SKM-1 treated with dmso at 0.1 percent for 144 hours (cell line): ENCODE measurements around the gene RNF112.
A peak's percentile ranks its signal among the peaks of the same experiment; 100 is the strongest.
"Not testable (repeated sequence)": the region's sequence is repeated elsewhere in the genome, so short reads cannot be mapped to it uniquely, and the experiment has no call there.

Source experiments
- DNase-seq: peaks from one replicate; lab custom pipeline; 2025; ENCODE audit not compliant: unreplicated experiment; lab: John Stamatoyannopoulos, UW

RNF112 gene

DNA sequence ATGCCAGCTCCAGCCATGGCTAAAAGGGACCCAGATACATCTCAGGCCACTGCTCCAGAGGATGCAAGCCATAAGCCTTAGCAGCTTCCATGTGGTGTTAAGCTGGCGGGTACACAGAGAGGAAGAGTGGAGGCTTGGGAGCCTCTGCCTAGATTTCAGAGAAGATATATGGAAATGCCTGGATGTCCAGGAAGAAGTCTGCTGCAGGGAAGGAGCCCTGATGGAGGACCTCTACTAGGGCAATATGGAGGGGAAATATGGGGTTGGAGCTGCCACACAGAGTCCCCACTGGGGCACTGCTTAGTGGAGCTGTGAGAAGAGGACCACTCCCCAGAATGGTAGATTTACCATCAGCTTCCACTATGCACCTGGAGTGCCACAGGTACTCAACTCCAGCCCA is 32.1 kb downstream of the RNF112 start:
- no peak for DNase-seq

DNA sequence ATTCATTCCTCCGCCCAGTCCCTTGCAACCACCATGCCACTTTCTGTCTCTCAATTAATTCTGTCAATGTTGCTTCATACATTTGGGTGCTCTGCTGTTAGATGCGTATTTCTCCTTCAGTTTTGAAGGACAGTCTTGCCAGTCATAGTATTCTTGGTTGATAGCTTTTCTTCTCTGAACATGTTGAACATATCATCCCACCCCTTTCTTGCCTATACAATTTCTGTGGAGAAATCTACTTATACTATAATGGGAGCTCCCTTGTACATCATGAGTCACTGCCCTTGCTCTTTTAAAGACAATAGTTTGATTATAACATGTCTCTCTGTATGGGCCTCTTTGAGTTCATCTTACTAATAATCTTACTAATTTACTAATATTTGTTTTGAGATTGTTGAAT is 34.1 kb downstream of the RNF112 start:
- no peak for DNase-seq

DNA sequence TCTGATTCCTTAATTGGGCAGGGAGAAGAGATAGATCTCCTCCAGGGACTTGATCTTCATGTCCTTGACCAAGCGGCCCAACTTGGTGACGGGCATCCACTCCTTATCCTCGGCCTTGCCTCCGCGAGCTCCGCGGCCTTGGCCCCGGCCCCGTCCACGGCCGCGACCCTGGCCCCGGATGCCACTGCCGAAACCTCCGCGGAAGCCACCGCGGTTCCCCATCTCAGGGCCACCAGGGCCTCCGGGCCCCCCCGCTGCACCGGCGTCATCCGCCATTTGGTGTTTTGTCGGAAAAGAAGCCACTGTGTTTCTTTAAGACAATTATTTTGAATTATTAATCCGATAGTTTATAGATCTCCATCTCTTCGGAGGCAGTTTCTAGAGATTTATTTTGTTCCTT is 35.5 kb downstream of the RNF112 start:
- not testable (repeated sequence) for DNase-seq

DNA sequence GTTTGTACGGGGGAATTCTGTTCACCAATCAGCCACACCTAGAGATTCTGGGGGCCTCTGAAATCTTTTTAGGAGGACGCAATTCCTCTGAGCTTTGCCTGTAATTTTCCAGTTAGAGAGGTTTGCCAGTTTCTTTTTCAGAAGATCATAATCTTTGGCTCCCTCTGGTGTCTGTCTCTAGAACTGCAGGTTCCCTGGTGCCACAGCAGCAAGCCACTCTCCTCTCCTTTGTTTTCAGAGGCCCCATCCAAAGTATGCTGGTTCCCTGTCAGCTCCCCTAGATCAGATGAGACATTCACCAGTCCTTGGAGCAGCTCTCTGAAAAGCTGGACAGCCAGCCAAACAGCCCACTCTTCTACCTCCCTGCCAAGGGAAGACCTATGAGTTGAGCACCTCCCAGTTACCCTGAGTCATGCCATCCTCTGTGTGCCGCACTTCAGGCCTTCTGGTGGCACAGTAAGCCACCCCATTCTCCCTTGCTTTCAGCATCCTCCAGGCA is 36.1 kb downstream of the RNF112 start:
- peak; percentile 49 for DNase-seq

DNA sequence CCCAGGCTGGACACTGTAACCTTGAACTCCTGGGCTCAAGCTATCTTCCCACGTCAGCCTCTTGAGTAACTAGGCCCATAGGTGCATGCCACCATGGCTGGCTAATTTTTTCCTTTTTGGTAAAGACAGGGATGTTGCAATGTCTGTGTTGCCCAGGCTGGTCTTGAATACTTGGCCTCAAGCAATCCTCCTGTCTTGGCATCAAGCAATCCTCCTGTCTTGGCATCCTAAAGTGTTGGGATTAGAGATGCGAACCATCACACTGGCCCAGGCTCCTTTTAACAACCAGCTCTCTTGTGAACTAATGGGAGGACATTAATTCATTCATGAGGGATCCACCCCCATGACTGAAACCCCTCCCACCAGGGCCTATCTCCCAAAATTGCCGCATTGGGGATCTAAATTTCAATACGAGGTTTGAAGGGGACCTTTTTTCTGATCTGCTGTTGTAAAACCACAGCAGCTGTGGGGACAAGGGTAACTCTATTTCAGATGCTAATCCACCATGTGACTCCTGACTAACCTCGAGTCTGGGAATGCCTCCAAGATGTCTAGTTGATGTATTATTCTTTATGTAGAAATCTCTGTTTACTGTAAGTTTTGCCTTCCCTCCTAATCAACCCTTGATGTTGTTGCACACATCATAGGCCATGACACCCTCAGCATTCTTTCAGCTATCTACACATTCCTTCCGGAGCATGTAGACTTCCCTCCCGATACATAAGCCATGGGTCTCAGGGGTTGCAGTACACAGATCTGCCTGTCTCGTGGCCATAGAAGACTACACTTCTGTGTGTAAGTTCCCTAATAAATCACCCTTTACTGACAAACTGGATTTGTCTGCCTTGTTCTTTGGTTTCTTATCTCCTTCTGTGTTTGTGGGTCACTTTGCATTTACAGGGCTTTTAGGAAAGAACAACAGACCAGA is 37.6 kb downstream of the RNF112 start:
- no peak for DNase-seq

DNA sequence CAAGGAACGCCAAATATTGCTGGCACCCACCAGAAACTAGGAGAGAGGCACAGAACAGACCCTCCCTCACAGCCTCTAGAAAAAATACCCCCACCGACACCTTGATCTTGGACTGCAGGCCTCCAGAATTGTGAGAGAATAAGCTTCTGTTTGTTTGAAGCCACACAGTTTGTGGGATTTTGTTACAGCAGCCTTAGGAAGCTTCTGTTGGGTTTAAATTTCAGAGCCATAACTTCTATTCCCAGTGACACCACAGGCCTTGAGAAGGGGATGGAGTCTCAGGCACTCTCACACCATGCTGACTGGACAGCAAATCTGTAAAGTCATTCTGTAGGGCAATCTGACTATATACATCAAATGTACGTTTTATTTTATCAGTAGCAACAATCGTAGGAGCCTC is 38.6 kb downstream of the RNF112 start:
- no peak for DNase-seq

DNA sequence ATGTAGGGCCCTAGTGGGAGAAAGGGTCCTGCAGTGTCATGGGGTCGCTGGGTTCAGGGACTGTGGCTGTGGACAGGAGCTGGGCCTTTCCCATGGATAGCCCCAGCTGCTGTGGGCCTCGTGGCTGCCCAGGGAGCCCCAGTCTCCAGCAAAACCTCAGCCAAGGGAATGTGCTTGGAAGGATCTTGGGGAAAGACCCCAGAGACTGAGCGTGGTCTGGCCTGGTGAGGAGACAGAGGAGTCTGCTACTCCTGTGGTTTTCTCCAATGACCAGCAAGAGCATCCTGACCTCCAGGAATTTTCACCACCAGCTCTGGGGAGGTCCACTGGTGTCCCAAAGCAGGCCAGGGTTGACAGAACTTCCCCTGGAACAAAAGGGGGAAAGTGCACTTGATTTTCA is 42.3 kb downstream of the RNF112 start:
- no peak for DNase-seq

DNA sequence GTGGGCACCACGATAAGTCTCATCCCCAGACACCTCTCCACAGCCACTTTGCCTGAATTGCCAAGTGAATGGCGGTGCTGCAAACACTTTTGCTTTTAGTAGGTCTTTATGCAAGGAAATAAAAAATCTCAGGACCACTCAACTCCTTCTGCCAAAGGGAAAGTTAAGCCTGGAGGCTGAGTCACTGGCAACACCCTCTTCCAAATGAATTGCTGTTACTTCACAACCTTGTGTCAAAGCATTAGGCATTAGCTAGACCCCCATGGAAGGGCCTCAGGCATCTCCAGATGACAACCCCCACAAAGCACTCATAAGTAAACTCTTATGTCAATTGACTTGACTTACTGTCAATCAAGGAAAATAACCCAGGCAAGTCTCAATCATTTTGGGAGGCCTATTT is 43.0 kb downstream of the RNF112 start:
- no peak for DNase-seq

DNA sequence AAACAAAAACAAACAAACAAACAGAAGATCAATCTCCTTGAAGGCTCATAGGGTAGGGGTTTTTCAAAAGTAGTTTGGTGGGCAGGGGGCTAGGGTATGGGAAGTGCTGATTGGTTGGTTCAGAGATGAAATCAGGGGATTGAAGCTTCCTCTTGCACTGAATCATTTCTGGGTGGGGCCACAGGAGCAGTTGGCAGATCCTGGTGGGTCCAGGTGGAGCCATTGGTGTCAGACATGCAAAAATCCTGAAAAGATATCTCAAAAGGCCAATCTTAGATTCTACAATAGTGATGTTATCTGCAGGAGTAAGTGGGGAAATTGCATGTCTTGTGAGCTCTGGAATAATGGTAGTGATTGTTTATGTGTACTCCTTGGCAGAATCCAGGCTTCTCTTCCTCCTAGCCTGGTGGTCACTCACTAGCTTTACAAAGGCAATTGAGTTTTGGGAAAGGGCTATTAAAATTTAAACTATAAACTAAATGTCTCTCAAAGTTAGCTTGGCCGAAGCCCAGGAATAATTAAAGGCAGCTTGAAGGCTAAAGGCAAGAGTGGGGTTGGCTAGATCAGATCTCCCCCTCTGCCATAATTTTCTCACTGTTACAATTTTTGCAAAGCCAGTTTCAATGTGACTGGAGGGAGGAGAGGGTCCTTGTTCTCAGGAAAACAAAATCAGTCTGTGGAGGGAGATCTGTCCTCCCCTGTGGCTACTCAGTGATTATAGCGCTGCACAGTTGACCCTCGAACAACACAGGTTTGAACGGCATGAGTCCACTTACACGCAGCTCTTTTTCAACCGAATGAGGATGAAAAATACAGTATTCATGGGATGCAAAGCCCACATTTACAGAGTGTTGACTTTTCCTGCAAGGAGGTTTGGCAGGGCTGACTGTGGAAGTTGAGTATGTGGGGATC is 45.2 kb downstream of the RNF112 start:
- no peak for DNase-seq

DNA sequence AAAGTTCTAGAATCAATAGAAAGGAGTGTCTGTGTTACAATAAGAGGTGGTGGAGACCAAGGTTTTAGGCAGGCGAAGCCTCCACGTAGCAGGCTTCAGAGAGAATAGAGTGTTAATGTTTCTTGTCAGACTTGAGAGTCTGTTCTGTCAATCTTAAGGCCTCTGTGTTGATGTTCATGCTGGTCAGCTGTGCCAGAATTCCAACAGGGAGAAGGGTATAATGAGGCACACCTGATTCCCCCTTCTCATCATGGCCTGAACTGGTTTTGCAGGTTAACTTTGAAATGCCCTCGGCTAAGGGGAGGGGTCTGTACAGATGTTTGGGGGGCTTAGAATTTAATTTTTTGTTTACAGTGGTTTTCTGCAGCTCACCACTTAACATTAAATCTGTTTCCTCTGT is 46.0 kb downstream of the RNF112 start:
- DNase-seq, result no peak

DNA sequence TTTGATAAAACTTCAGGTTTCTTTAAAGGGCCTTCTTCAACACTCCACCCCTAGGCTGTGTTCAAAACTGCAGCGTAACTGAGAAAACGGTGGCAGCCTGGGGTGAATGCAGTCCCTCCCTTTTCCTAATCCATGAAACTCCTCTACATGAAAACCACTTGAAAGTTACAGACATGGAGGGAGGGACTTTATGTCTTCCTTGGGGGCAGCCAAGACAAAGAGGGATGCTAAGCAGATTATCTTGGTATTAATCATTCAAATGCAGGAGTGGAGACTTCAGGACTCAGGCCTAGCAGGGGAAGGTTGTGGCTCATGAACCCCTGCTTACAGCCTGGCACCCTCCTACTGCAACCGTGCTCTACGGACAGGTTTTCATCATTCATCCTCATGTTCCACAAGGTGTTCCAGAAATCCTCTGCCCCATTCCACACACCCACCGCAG is 46.8 kb downstream of the RNF112 start:
- DNase-seq, result no peak

DNA sequence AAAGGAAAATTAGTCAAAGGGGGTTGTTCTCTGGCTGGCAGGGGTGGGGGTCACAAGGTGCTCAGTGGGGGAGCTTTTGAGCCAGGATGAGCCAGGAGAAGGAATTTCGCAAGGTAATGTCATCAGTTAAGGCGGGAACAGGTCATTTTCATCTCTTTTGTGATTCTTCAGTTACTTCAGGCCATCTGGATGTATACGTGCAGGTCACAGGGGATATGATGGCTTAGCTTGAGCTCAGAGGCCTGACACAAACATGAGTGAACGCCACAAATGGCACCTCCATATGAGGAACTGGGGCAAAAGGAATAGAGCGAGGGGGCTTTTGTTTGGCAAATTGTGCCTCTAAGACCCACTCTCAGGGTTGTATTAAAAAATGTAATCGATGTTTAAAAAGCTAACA is 47.4 kb downstream of the RNF112 start:
- not testable (repeated sequence) for DNase-seq

DNA sequence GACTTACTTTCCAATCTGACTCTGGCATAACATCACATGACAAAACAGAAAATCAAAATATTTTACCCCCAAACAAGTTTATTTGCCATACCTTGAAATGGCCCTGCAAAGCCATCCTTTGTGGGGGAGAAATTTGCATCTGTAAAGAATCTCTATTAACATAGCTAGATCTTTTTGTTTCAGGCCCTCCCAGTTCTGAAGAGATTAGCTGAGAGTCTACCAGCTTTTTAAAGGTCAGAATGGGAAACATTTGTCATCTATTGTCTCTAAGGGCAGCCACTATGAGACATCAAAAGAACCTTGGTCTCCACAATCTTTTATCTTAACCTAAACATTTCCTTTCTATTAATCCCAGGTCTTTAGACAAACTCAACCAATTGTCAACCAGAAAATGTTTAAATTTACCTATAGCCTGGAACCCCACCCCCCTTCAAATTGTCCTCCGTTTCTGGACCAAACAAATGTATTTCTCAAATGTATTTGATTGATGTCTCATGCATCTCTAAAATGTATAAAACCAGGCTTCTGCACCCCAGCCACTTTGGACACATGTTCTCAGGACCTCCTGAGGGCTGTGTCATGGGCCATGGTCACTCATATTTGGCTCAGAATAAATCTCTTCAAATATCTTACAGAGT is 48.1 kb downstream of the RNF112 start:
- not testable (repeated sequence) for DNase-seq

DNA sequence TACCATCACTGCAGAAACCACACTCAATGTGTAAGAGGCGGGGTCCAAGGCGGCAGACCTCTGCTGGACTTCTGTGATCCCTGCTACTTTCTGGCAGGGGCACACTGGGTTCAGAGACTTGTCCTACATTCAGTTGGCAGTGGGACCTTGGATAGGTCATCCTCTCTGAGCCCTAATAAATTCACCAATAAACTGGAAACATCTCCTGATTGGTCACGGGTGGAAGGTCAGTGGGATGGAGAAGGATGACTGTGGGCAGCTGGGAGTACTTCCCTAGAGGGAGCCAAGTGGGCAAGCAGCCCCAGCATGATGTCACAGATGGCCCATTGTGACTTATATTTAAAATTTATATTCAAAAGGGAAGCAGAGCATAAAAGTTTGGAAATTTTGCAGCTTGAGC is 49.7 kb downstream of the RNF112 start:
- no peak for DNase-seq

DNA sequence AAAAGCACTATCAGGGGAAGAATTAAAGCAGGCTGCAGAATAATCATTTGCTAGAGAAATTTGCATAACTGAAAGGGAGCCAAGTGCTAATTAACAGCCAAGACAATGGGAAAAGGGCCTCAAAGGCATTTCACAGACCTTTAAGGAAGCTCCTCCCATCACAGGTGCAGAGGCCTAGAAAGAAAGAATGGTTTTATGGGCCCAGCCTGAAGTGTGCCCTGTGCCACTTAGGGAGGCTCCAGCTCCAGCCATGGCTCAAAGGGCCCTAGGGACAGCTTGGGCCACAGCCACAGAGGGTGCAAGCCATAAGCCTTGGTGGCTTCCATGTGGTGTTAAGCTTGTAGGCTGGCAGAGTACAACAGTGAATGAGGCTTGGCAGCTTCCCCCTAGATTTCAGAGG is 50.1 kb downstream of the RNF112 start:
- no peak for DNase-seq

DNA sequence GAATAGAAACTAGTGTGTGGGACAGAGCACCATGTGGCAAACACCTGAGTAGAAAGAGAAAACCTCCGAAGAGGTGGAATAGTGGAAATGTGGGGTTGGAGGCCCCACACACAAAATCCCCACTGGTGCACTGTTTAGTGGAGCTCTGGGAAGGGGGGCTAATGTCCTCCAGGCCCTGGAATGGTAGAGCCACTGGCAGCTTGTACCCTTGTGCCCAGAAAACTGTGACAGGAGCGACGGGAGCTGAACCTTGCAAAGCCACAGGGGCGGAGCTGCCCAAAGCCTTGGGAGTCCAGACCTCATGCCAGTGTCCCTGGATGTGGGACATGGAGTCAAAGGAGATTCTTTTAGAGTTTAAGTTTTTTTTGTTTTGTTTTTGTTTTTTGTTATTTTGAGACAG is 50.6 kb downstream of the RNF112 start:
- no peak for DNase-seq

DNA sequence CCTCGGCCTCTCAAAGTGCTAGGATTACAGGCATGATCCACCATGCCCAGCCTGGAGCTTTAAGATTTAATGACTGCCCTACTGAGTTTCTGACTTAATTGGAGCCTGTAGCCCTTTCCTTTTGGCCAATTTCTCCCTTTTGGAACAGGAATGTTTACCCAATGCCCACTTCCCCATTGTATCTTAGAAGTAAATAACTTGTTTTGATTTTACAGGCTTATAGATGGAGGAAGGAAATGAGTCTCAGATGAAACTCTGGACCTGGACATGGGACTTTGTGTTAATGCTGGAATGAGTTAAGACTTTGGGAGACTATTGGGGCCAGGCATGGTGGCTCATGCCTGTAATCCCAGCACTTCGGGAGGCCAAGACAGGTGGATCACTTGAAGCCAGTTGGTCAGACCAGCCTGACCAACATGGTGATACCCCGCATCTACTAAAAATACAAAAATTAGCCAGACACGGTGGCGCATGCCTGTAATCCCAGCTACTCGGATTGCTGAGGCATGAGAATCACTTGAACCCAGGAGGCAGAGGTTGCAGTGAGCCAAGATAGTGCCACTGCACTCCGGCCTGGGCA is 51.5 kb downstream of the RNF112 start:
- DNase-seq, result not testable (repeated sequence)

DNA sequence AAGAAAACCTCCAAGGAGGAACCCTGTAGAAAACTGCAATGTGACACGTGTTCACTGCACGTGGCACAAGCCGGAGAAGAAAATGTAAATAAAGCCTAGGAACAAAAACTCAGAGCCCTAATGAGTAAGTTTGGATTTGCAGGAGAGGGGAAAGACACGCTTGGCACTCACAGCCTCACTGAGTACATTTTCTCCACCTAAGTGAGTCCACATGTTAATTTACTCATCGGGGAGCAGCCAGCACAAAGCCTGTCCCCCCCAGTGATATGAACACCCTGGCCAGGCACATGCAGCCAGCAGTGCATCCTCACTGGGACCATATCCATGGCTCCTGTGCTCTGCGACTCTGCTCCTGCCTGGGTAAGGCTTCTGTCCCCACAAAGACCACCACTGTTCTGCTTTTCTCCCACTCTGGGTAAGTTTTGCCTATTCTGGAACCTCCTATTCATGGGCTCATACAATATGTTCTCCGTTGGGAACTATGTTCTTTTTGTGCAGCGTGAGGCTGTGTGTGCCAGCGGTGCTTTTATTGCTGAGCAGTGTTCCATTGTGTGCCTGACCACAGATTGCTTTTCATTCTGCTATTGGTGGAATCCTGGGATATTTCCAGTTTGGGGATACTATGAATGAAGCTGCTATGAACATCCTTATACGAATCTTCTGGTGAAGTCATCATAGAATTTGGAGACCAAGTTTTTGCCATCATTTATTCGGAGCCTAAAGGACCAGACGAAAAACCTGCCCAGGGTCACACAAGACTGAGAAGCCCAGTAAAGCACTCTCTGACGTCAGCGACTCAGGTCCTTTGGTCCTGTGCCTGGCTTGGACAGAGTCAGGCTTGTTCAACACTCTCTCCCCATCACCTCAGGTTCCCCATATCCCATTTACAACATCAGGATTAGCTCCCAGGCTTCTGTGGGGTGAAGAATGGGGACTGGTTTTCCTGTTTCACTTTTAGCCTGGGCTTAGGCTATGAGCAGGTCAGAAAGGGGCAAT is 53.3 kb downstream of the RNF112 start:
- no peak for DNase-seq
